ENCODE measurements around the gene NFXL1.

- TF ChIP-seq TAF1 (IDR thresholded peaks at IDR 0.05; ENCODE audit: borderline replicate concordance, low read depth, low read length) (no peak), POLR2A (IDR thresholded peaks at IDR 0.05; ENCODE audit: low read depth, low read length) (no peak), POLR2AphosphoS5 (IDR thresholded peaks at IDR 0.05; ENCODE audit: low read depth, low read length) (no peak)
These were observed 15.4 kb upstream of the NFXL1 start for GRCh38 chr4:47929682-47930201.
